GM18870 (cell line): ENCODE data around the gene ZKSCAN1.
"Not testable (repeated sequence)": the region's sequence is repeated elsewhere in the genome, so short reads cannot be mapped to it uniquely, and the experiment has no call there.

ENCODE experiments used
- ATAC-seq: cut with Tn5 transposase; IDR thresholded peaks from one replicate; pipeline ENCODE4 v1.9.1; 2021; ENCODE audit warnings: moderate library complexity; ENCODE audit not compliant: unreplicated experiment

The ZKSCAN1 gene

GRCh38 chr7:100015232-100016214 lies at the start of gene ZKSCAN1:
Gene ZKSCAN1 (plus strand): TSS chr7:100015596. CDS start chr7:100023507, 7,911 bp downstream.
- ATAC-seq = peak; percentile 80

GRCh38 chr7:99969298-99969697 lies 46.1 kb upstream of the ZKSCAN1 start:
- no peak for ATAC-seq

GRCh38 chr7:99969813-99970212 lies 45.6 kb upstream of the ZKSCAN1 start:
- ATAC-seq = not testable (repeated sequence)

GRCh38 chr7:99971242-99971641 lies 44.2 kb upstream of the ZKSCAN1 start:
- no peak for ATAC-seq

- not testable (repeated sequence) for ATAC-seq
These were observed 41.6 kb upstream of the ZKSCAN1 start for GRCh38 chr7:99973817-99974216.

- no peak for ATAC-seq
These were observed 40.7 kb upstream of the ZKSCAN1 start for GRCh38 chr7:99974681-99975080.

- ATAC-seq = no peak
These were observed 39.4 kb upstream of the ZKSCAN1 start, which contains the start of gene AZGP1 for GRCh38 chr7:99975782-99976521. Gene AZGP1 (minus strand): TSS chr7:99976031. CDS start chr7:99976020, 11 bp downstream.

- ATAC-seq = no peak
These were observed 38.8 kb upstream of the ZKSCAN1 start for GRCh38 chr7:99976626-99977025.

GRCh38 chr7:99979814-99980225 lies 35.6 kb upstream of the ZKSCAN1 start:
- ATAC-seq = not testable (repeated sequence)

GRCh38 chr7:99980448-99980872 lies 34.9 kb upstream of the ZKSCAN1 start:
- ATAC-seq = not testable (repeated sequence)

- not testable (repeated sequence) for ATAC-seq
These were observed 34.3 kb upstream of the ZKSCAN1 start for GRCh38 chr7:99981066-99981465.

- ATAC-seq = no peak
These were observed 30.8 kb upstream of the ZKSCAN1 start for GRCh38 chr7:99984593-99984992.

GRCh38 chr7:99987306-99987705 lies 28.1 kb upstream of the ZKSCAN1 start:
- ATAC-seq = not testable (repeated sequence)

- no peak for ATAC-seq
These were observed 27.6 kb upstream of the ZKSCAN1 start for GRCh38 chr7:99987846-99988245.

- no peak for ATAC-seq
These were observed 24.9 kb upstream of the ZKSCAN1 start for GRCh38 chr7:99990460-99990852.

GRCh38 chr7:99991543-99991942 lies 23.9 kb upstream of the ZKSCAN1 start:
- ATAC-seq = not testable (repeated sequence)

- ATAC-seq = no peak
These were observed 22.9 kb upstream of the ZKSCAN1 start for GRCh38 chr7:99992330-99993038.

GRCh38 chr7:99994819-99995218 lies 20.6 kb upstream of the ZKSCAN1 start:
- no peak for ATAC-seq

- no peak for ATAC-seq
These were observed 18.4 kb upstream of the ZKSCAN1 start for GRCh38 chr7:99996755-99997544.

- no peak for ATAC-seq
These were observed 17.8 kb upstream of the ZKSCAN1 start for GRCh38 chr7:99997545-99998137.
